MM.1S (cell line): ENCODE results near the gene DOK6.

Experiments used
- CTCF ChIP-seq: fragments of 300-600 bp; sonication (generic); IDR thresholded peaks from 2 replicates; pipeline ENCODE4 v1.5.1; 2016; ENCODE audit warnings: antibody characterized with exemption, low read length, mixed read lengths
- EZH2 ChIP-seq: fragments of 300-600 bp; sonication (generic); optimal IDR thresholded peaks from 2 replicates; pipeline ENCODE3; 2017; ENCODE audit warnings: low read depth, mild to moderate bottlenecking, antibody characterized with exemption, low read length, mixed read lengths

DNA sequence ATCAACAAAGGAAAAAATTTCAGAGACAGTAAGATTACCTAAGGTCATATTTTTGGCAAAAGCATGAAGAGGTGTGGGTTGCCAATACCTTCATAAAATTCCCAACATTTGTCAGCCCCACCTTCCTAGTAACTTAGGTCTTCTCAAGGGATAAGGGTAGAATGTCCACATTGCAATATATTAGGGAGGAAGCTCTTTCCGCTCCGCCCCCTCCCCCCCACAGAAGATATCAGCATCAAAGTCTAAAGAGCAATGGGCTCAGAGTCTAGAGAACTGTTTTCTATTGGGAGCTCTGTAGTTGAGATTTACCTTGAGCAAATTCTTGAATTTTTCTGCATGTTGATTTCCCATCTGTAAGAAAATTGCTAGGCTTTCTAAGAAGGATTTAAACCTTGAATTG, 346.7 kb downstream of the DOK6 start:
- TF ChIP-seq CTCF (no peak), EZH2 (no peak)
